Liver (tissue), 9 donors: ENCODE measurements around the gene DCHS2. TPM values are rescaled to one million over a fixed set of nuclear protein-coding genes. Genes with fewer than 3 reads are reported as not detected.

Source experiments
- DNase-seq: peaks from one replicate; pipeline ENCODE4 v3.0.0-alpha.2; 2017; ENCODE audit warnings: low spot score
- H3K27ac ChIP-seq, 2 donors: one replicate each; pipeline ENCODE4 v1.7.0; 2013; ENCODE audit warnings: inconsistent platforms in 2 of 2, low read length in 2 of 2, control low read depth in 1 of 2, low read depth in 1 of 2, mild to moderate bottlenecking in 1 of 2
- H3K27me3 ChIP-seq, 4 donors: one replicate each; pipeline versions ENCODE4 v1.6.1 to v1.7.0; 2013; ENCODE audit warnings: low read length in 3 of 4, inconsistent platforms in 1 of 4, mild to moderate bottlenecking in 1 of 4, moderate library complexity in 1 of 4; ENCODE audit not compliant: control insufficient read depth in 4 of 4, insufficient read depth in 4 of 4
- H3K36me3 ChIP-seq, 4 donors: one replicate each; pipeline versions ENCODE4 v1.6.1 to v1.7.0; 2013; ENCODE audit warnings: low read length in 3 of 4, mild to moderate bottlenecking in 3 of 4, low read depth in 1 of 4, moderate library complexity in 1 of 4; ENCODE audit not compliant: control insufficient read depth in 4 of 4, insufficient read depth in 3 of 4
- H3K4me1 ChIP-seq, 4 donors: one replicate each; pipeline versions ENCODE4 v1.6.1 to v1.7.0; 2013; ENCODE audit warnings: low read length in 3 of 4, mild to moderate bottlenecking in 3 of 4, moderate library complexity in 1 of 4; ENCODE audit not compliant: control insufficient read depth in 4 of 4, insufficient read depth in 4 of 4
- H3K4me3 ChIP-seq, 3 donors: one replicate each; pipeline versions ENCODE4 v1.6.1 to v1.7.0; 2013; ENCODE audit warnings: low read length in 3 of 3, control low read depth in 1 of 3, low read depth in 1 of 3, mild to moderate bottlenecking in 1 of 3
- H3K9ac ChIP-seq, 2 donors: one replicate each; pipeline ENCODE4 v1.7.0; 2013; ENCODE audit warnings: low read length in 2 of 2, mild to moderate bottlenecking in 2 of 2, moderate library complexity in 2 of 2, control low read depth in 1 of 2, low read depth in 1 of 2
- H3K9me3 ChIP-seq, 4 donors: one replicate each; pipeline versions ENCODE4 v1.6.1 to v1.7.0; 2013; ENCODE audit warnings: low read length in 3 of 4; ENCODE audit not compliant: control insufficient read depth in 4 of 4
- CTCF ChIP-seq: fragments of 150-350 bp; IDR thresholded peaks from 2 replicates; pipeline ENCODE4 v1.5.1; 2017; ENCODE audit warnings: improper control_type of control experiment, low read depth, low read length; ENCODE audit not compliant: missing input control
- FOXA1 ChIP-seq: IDR thresholded peaks from 2 replicates; pipeline ENCODE4 v1.6.1; 2016; ENCODE audit warnings: antibody characterized with exemption
- FOXA2 ChIP-seq: IDR thresholded peaks from 2 replicates; pipeline ENCODE4 v1.6.1; 2016; ENCODE audit warnings: antibody characterized with exemption
- GABPA ChIP-seq, 2 donors: IDR thresholded peaks in 1 of 2; conservative IDR thresholded peaks in 1 of 2; 2 replicates each; pipeline ENCODE4 v1.6.1; 2016; ENCODE audit warnings: antibody characterized with exemption in 2 of 2, mild to moderate bottlenecking in 1 of 2, moderate library complexity in 1 of 2
- HNF4G ChIP-seq: IDR thresholded peaks from 2 replicates; pipeline ENCODE4 v1.6.1; 2016; ENCODE audit warnings: antibody characterized with exemption
- JUND ChIP-seq, 2 donors: IDR thresholded peaks; 2 replicates each; pipeline ENCODE4 v1.6.1; 2016; ENCODE audit warnings: antibody characterized with exemption in 2 of 2
- RAD21 ChIP-seq, 2 donors: IDR thresholded peaks; 2 replicates each; pipeline ENCODE4 v1.6.1; 2016; ENCODE audit warnings: antibody characterized with exemption in 2 of 2, mild to moderate bottlenecking in 2 of 2
- REST ChIP-seq: IDR thresholded peaks from 2 replicates; pipeline ENCODE4 v1.6.1; 2016; ENCODE audit warnings: antibody characterized with exemption, mild to moderate bottlenecking
- RXRA ChIP-seq, 2 donors: IDR thresholded peaks; 2 replicates each; pipeline ENCODE4 v1.6.1; 2017 to 2018; ENCODE audit warnings: antibody characterized with exemption in 2 of 2, mild to moderate bottlenecking in 1 of 2
- SP1 ChIP-seq: IDR thresholded peaks from 2 replicates; pipeline ENCODE4 v1.6.1; 2018; ENCODE audit warnings: antibody characterized with exemption, mild to moderate bottlenecking
- TAF1 ChIP-seq: conservative IDR thresholded peaks from 2 replicates; pipeline ENCODE4 v1.6.1; 2016; ENCODE audit warnings: antibody characterized with exemption, mild to moderate bottlenecking
- YY1 ChIP-seq: IDR thresholded peaks from 2 replicates; pipeline ENCODE4 v1.6.1; 2016; ENCODE audit warnings: antibody characterized with exemption, mild to moderate bottlenecking
- ZBTB33 ChIP-seq: IDR thresholded peaks from 2 replicates; pipeline ENCODE4 v1.6.1; 2016; ENCODE audit warnings: antibody characterized with exemption
- WGBS: extraction: QIAGEN DNeasy Blood & Tissue Kit; methylation state at CpG from one replicate; pipeline ENCODE4 v1.1.7; 2013; 5-methylcytosine and 5-hydroxymethylcytosine counted together
- polyA plus RNA-seq, 2 donors: library from polyadenylated mRNA; stranded (reverse) in 1 of 2; unstranded in 1 of 2; fragments of 200-250 nt in 1 of 2; fragments of >200 nt in 1 of 2; fragmentation: Nextera tagmentation in 1 of 2; extraction: Ambion mirVana in 1 of 2; gene quantifications; one replicate each; pipeline versions ENCODE4 v1.2.1 to v1.2.3, GENCODE V29; 2013 to 2015
- total RNA-seq, 2 donors: library from RNA; depleted of rRNA; stranded (reverse); fragments of >200 nt; gene quantifications; one replicate each; pipeline ENCODE4 v1.2.3, GENCODE V29; 2014
- donor health status: healthy.
- donor health status: healthy.
- donor health status: healthy.
- donor health status: healthy.
- donor health status: healthy.

Gene DCHS2
- total and polyA plus RNA-seq, 4 donors, result 0.07 to 0.50 (median 0.09) TPM; not detected in 1

GRCh38 chr4:154332681-154333421 lies 158.7 kb downstream of the DCHS2 start:
- peaks cover 0 to 5% (median 0%) of the 10 kb centered on the region in 4 donors for H3K9me3 ChIP-seq
- 9% methylated on average over 48 of the region's 48 CpGs for WGBS
- H3K27ac ChIP-seq, result no peak overlapping the region
- no peak overlapping the region for H3K9ac ChIP-seq
- peaks cover 0 to 24% (median 6%) of the 10 kb centered on the region in 4 donors for H3K27me3 ChIP-seq
- no peaks in the 10 kb centered on the region for H3K36me3 ChIP-seq
- H3K4me3 ChIP-seq, result no peak overlapping the region
- peaks cover 0 to 8% (median 2%) of the 10 kb centered on the region in 4 donors for H3K4me1 ChIP-seq
- DNase-seq, result no peak
- TF ChIP-seq YY1, result no peak
- TF ChIP-seq CTCF, result no peak
- no peak for TF ChIP-seq REST
- no peak for TF ChIP-seq JUND (IDR thresholded peaks at IDR 0.05)
- no peak for TF ChIP-seq HNF4G
- TF ChIP-seq ZBTB33, result no peak
- no peak for TF ChIP-seq SP1
- TF ChIP-seq GABPA (IDR thresholded peaks at IDR 0.05 in 1 of 2, conservative IDR thresholded peaks at IDR 0.05 in 1 of 2), result no peak
- no peak for TF ChIP-seq RAD21 (IDR thresholded peaks at IDR 0.05)
- TF ChIP-seq TAF1, result no peak

- Histone ChIP-seq H3K36me3 (no peaks in the 10 kb centered on the region), H3K27ac (no peak overlapping the region), H3K27me3 (peaks cover 0 to 24% (median 6%) of the 10 kb centered on the region in 4 donors), H3K4me1 (peaks cover 0 to 8% (median 2%) of the 10 kb centered on the region in 4 donors), H3K9me3 (peaks cover 0 to 5% (median 0%) of the 10 kb centered on the region in 4 donors), H3K9ac (no peak overlapping the region), H3K4me3 (no peak overlapping the region)
- TF ChIP-seq REST (no peak), YY1 (no peak), RAD21 (IDR thresholded peaks at IDR 0.05) (no peak), FOXA2 (no peak), SP1 (no peak), TAF1 (no peak), HNF4G (no peak), RXRA (IDR thresholded peaks at IDR 0.05) (no peak), FOXA1 (no peak), ZBTB33 (no peak), GABPA (IDR thresholded peaks at IDR 0.05 in 1 of 2, conservative IDR thresholded peaks at IDR 0.05 in 1 of 2) (no peak)
- WGBS, result 57% methylated on average over 3 of the region's 3 CpGs
- DNase-seq, result no peak
Observed at GRCh38 chr4:154329939-154330338, 161.7 kb downstream of the DCHS2 start.
